Measurements from ENCODE around the gene SPATA2L. TPM values are rescaled to one million over a fixed set of nuclear protein-coding genes. Genes with fewer than 3 reads are reported as not detected.
"Not testable (repeated sequence)": the region's sequence is repeated elsewhere in the genome, so short reads cannot be mapped to it uniquely, and the experiment has no call there.

SPATA2L gene
- total RNA-seq, 1 experiment from 2014 or later, result 12.7 TPM

DNA sequence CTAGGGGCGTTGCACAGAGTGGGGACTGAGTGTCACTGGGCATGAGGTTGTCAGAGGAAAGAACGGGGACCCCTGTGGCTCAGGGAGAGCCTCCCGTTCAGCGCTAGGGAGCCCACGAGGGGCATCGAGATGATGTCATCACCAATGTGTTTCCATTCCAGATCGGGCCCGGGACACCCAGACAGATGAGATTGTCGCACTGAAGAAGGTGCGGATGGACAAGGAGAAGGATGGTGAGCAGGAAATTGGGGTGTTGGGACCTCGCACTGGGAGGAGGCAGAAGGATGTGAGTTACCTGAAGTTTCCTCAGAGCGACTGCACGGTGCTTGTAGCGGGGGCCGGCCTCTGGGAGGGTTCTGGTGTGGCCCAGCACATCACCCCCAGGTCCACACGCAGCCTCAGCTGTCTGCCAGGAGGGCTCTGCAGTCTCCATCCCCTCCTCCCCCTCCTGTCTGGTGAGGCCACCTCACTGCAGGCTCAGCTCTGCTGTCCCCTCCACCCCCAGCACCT is 11.1 kb downstream of the SPATA2L start:
- H3K9me3 ChIP-seq (ENCODE audit: control insufficient read depth, insufficient read depth, low read depth, low read length), result no peaks in the 10 kb centered on the region
- H3K27me3 ChIP-seq (ENCODE audit: control insufficient read depth, insufficient read depth, low read length), result no peaks in the 10 kb centered on the region
- in situ Hi-C loops (cut with HindIII; ENCODE audit: low pct_unique_long_range_greater_than_20kb, low sequenced_read_pairs), result no loop called here
- ChIA-PET POLR2A (no interaction called here), CTCF (no interaction called here)
- ATAC-seq (no peak), DNase-seq (ENCODE audit: low read depth, low spot score) (no peak)
- intact Hi-C loops (cut with micrococcal nuclease; ENCODE audit: unreplicated experiment), result no loop called here
- no peaks in the 10 kb centered on the region; the same call in 1 of the 2 replicates for H3K36me3 ChIP-seq (ENCODE audit: control insufficient read depth, insufficient read depth, low read length)
- TF ChIP-seq, protein P1, sequence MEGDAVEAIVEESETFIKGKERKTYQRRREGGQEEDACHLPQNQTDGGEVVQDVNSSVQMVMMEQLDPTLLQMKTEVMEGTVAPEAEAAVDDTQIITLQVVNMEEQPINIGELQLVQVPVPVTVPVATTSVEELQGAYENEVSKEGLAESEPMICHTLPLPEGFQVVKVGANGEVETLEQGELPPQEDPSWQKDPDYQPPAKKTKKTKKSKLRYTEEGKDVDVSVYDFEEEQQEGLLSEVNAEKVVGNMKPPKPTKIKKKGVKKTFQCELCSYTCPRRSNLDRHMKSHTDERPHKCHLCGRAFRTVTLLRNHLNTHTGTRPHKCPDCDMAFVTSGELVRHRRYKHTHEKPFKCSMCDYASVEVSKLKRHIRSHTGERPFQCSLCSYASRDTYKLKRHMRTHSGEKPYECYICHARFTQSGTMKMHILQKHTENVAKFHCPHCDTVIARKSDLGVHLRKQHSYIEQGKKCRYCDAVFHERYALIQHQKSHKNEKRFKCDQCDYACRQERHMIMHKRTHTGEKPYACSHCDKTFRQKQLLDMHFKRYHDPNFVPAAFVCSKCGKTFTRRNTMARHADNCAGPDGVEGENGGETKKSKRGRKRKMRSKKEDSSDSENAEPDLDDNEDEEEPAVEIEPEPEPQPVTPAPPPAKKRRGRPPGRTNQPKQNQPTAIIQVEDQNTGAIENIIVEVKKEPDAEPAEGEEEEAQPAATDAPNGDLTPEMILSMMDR (IDR thresholded peaks at IDR 0.05), result no peak
- no peak for TF ChIP-seq TCF7L2 (IDR thresholded peaks at IDR 0.05; ENCODE audit: low read depth, low read length)
- BruUV-seq (replicated peaks), result no TSS peak
- no peak overlapping the region for H3K4me3 ChIP-seq (ENCODE audit: low read depth in 2 of 2, low read length in 2 of 2)
- peaks cover 3% of the 10 kb centered on the region; the same call in 1 of the 2 replicates for H3K4me1 ChIP-seq (ENCODE audit: control insufficient read depth, insufficient read depth, low read length)
- no peak overlapping the region for H3K27ac ChIP-seq (ENCODE audit: low read length)

GRCh38 chr16:89689621-89690020 is 11.9 kb downstream of the SPATA2L start:
- H3K36me3 ChIP-seq (ENCODE audit: control insufficient read depth, insufficient read depth, low read length); BruUV-seq (replicated peaks); H3K4me1 ChIP-seq (ENCODE audit: control insufficient read depth, insufficient read depth, low read length); in situ Hi-C loops (cut with HindIII; ENCODE audit: low pct_unique_long_range_greater_than_20kb, low sequenced_read_pairs); H3K4me3 ChIP-seq (ENCODE audit: low read depth in 2 of 2, low read length in 2 of 2); CTCF ChIA-PET; POLR2A ChIA-PET; DNase-seq (ENCODE audit: low read depth, low spot score); H3K27ac ChIP-seq (ENCODE audit: low read length); ATAC-seq; intact Hi-C loops (cut with micrococcal nuclease; ENCODE audit: unreplicated experiment); H3K27me3 ChIP-seq (ENCODE audit: control insufficient read depth, insufficient read depth, low read length); H3K9me3 ChIP-seq (ENCODE audit: control insufficient read depth, insufficient read depth, low read depth, low read length): not testable (repeated sequence)

- in situ Hi-C loops (cut with HindIII; ENCODE audit: low pct_unique_long_range_greater_than_20kb, low sequenced_read_pairs) (no loop called here), intact Hi-C loops (cut with micrococcal nuclease; ENCODE audit: unreplicated experiment) (no loop called here)
- BruUV-seq (replicated peaks), result no TSS peak
- no peak overlapping the region for H3K27ac ChIP-seq (ENCODE audit: low read length)
- no peak overlapping the region for H3K4me3 ChIP-seq (ENCODE audit: low read depth in 2 of 2, low read length in 2 of 2)
- ATAC-seq (no peak), DNase-seq (ENCODE audit: low read depth, low spot score) (no peak)
- H3K27me3 ChIP-seq (ENCODE audit: control insufficient read depth, insufficient read depth, low read length), result no peaks in the 10 kb centered on the region
- no peaks in the 10 kb centered on the region; the same call in 1 of the 2 replicates for H3K36me3 ChIP-seq (ENCODE audit: control insufficient read depth, insufficient read depth, low read length)
- CTCF ChIA-PET, result no interaction called here
- peaks cover 3% of the 10 kb centered on the region; the same call in 1 of the 2 replicates for H3K4me1 ChIP-seq (ENCODE audit: control insufficient read depth, insufficient read depth, low read length)
- TF ChIP-seq, protein P2, sequence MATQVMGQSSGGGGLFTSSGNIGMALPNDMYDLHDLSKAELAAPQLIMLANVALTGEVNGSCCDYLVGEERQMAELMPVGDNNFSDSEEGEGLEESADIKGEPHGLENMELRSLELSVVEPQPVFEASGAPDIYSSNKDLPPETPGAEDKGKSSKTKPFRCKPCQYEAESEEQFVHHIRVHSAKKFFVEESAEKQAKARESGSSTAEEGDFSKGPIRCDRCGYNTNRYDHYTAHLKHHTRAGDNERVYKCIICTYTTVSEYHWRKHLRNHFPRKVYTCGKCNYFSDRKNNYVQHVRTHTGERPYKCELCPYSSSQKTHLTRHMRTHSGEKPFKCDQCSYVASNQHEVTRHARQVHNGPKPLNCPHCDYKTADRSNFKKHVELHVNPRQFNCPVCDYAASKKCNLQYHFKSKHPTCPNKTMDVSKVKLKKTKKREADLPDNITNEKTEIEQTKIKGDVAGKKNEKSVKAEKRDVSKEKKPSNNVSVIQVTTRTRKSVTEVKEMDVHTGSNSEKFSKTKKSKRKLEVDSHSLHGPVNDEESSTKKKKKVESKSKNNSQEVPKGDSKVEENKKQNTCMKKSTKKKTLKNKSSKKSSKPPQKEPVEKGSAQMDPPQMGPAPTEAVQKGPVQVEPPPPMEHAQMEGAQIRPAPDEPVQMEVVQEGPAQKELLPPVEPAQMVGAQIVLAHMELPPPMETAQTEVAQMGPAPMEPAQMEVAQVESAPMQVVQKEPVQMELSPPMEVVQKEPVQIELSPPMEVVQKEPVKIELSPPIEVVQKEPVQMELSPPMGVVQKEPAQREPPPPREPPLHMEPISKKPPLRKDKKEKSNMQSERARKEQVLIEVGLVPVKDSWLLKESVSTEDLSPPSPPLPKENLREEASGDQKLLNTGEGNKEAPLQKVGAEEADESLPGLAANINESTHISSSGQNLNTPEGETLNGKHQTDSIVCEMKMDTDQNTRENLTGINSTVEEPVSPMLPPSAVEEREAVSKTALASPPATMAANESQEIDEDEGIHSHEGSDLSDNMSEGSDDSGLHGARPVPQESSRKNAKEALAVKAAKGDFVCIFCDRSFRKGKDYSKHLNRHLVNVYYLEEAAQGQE (IDR thresholded peaks at IDR 0.05; ENCODE audit: insufficient read depth in 1 of 2, low read depth in 2 of 2, low read length in 1 of 2), result no peak
- TF ChIP-seq, protein P1 (IDR thresholded peaks at IDR 0.05), result no peak
- TF ChIP-seq TCF7L2 (IDR thresholded peaks at IDR 0.05; ENCODE audit: low read depth, low read length), result no peak
- TF ChIP-seq POLR2AphosphoS5 (IDR thresholded peaks at IDR 0.05; ENCODE audit: low read depth, low read length), result no peak
- TF ChIP-seq SIN3A (IDR thresholded peaks at IDR 0.05; ENCODE audit: borderline replicate concordance, insufficient read depth, low read depth, low read length), result no peak
- H3K9me3 ChIP-seq (ENCODE audit: control insufficient read depth, insufficient read depth, low read depth, low read length), result no peaks in the 10 kb centered on the region
- POLR2A ChIA-PET, result interaction anchor here (0.6 kb wide), 1 partner anchor 27 kb away, joined by 3 read pairs; no protein-coding TSS in a partner anchor
Observed at GRCh38 chr16:89689142-89689541, 12.4 kb downstream of the SPATA2L start.

Data from Panc1 (cell line).